ENCODE data around the gene TBL3. TPM values are rescaled to one million over a fixed set of nuclear protein-coding genes. Genes with fewer than 3 reads are reported as not detected.

The TBL3 gene
- total RNA-seq, 1 donor from 2014 or later = 44.5 TPM

- peak overlapping the region; percentile 43 for H3K4me3 ChIP-seq (ENCODE audit: low read depth, low read length)
- TF ChIP-seq CTCF (IDR thresholded peaks at IDR 0.05; ENCODE audit: insufficient read depth, low read length, severe bottlenecking) = no peak
- FAIRE-seq = no peak
Observed at GRCh38 chr16:1929105-1929504, 42.7 kb upstream of the TBL3 start.

GRCh38 chr16:1929578-1930337, 42.1 kb upstream of the TBL3 start:
- Histone ChIP-seq H3K4me3 (ENCODE audit: low read depth, low read length) (peak overlapping the region; percentile 43), H3K36me3 (ENCODE audit: control insufficient read depth, insufficient read depth, low read length) (no peaks in the 10 kb centered on the region), H3K27me3 (ENCODE audit: control insufficient read depth, insufficient read depth, low read length) (peaks cover 3% of the 10 kb centered on the region)
- peak; percentile 79 for TF ChIP-seq CTCF (IDR thresholded peaks at IDR 0.05; ENCODE audit: insufficient read depth, low read length, severe bottlenecking)
- FAIRE-seq = no peak
- DNase-seq (ENCODE audit: low read depth) = peak; percentile 41

More at GRCh38 chr16:1929105-1929504, 42.7 kb upstream of the TBL3 start:
- H3K27me3 ChIP-seq (ENCODE audit: control insufficient read depth, insufficient read depth, low read length) = peaks cover 7% of the 10 kb centered on the region
- DNase-seq (ENCODE audit: low read depth) = no peak
- H3K36me3 ChIP-seq (ENCODE audit: control insufficient read depth, insufficient read depth, low read length) = no peaks in the 10 kb centered on the region

- no peak for FAIRE-seq
- H3K36me3 ChIP-seq (ENCODE audit: control insufficient read depth, insufficient read depth, low read length) = no peaks in the 10 kb centered on the region
Observed at GRCh38 chr16:1930338-1930720, 41.5 kb upstream of the TBL3 start.

GRCh38 chr16:1932050-1933028, 39.5 kb upstream of the TBL3 start:
- DNase-seq (ENCODE audit: low read depth) (peak; percentile 30), FAIRE-seq (no peak)
- H3K4me3 ChIP-seq (ENCODE audit: low read depth, low read length) = no peak overlapping the region
- no peaks in the 10 kb centered on the region for H3K36me3 ChIP-seq (ENCODE audit: control insufficient read depth, insufficient read depth, low read length)
- H3K27me3 ChIP-seq (ENCODE audit: control insufficient read depth, insufficient read depth, low read length) = no peaks in the 10 kb centered on the region
- peak; percentile 60 for TF ChIP-seq CTCF (IDR thresholded peaks at IDR 0.05; ENCODE audit: insufficient read depth, low read length, severe bottlenecking)

More at GRCh38 chr16:1930338-1930720, 41.5 kb upstream of the TBL3 start:
- no peak overlapping the region for H3K4me3 ChIP-seq (ENCODE audit: low read depth, low read length)
- DNase-seq (ENCODE audit: low read depth) = no peak
- H3K27me3 ChIP-seq (ENCODE audit: control insufficient read depth, insufficient read depth, low read length) = peaks cover 3% of the 10 kb centered on the region
- no peak for TF ChIP-seq CTCF (IDR thresholded peaks at IDR 0.05; ENCODE audit: insufficient read depth, low read length, severe bottlenecking)

GRCh38 chr16:1933097-1933661, 38.7 kb upstream of the TBL3 start:
- H3K4me3 ChIP-seq (ENCODE audit: low read depth, low read length) = no peak overlapping the region
- DNase-seq (ENCODE audit: low read depth) (no peak), FAIRE-seq (no peak)
- TF ChIP-seq CTCF (IDR thresholded peaks at IDR 0.05; ENCODE audit: insufficient read depth, low read length, severe bottlenecking) = no peak
- no peaks in the 10 kb centered on the region for H3K36me3 ChIP-seq (ENCODE audit: control insufficient read depth, insufficient read depth, low read length)
- H3K27me3 ChIP-seq (ENCODE audit: control insufficient read depth, insufficient read depth, low read length) = no peaks in the 10 kb centered on the region
